Bone marrow (tissue), 2 donors: ENCODE measurements around the gene TMEM63A.
"Not testable (repeated sequence)": the region's sequence is repeated elsewhere in the genome, so short reads cannot be mapped to it uniquely, and the experiment has no call there.

Source experiments
- DNase-seq, 2 donors: peaks; one replicate each; lab custom pipeline; 2025; lab: John Stamatoyannopoulos, UW

TMEM63A gene

DNA sequence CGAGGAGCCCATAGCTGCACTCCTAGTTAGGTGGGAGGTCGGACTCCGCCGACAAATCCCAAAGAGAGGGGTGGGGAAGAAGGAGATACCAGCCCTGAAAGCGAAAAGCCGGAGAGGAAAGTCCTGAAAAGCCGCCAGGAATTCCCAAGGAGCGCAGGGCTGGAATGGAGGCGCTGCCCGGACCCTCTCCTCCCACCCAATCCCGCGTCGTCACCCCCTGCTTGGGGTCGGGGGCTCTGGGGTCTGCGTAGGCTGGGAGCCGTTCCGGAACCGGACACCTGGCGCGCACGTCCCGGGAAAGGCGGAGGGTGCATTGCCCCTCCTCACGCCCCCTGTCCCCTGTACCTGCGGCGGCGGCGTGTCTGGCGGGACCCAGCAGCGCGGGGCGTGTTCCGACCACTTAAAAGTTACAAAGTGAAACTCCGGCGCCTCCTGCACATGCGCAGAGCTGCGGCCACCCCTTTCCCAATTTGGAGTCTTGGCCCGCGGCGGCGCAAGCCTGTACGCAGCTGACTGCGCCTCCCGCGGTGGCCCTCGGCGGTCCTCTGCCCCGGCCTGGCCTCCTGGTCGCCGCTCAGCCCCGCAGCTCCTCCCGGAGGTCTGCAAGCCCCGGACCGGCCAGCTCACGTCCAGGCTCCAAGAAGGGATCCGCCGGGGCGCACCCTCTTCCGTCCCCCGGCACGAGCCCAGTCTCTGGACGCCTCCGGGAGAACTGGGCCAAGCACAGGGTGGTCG, at the start of gene TMEM63A:
Gene TMEM63A (minus strand): TSS at position 422 of the 735 bp plus-strand sequence. CDS start 4,800 bp downstream, outside the sequence.
- peak; percentile 73 to 87 for DNase-seq

- DNase-seq: no peak
Observed at GRCh38 chr1:225931270-225932136, 49.3 kb upstream of the TMEM63A start.

DNA sequence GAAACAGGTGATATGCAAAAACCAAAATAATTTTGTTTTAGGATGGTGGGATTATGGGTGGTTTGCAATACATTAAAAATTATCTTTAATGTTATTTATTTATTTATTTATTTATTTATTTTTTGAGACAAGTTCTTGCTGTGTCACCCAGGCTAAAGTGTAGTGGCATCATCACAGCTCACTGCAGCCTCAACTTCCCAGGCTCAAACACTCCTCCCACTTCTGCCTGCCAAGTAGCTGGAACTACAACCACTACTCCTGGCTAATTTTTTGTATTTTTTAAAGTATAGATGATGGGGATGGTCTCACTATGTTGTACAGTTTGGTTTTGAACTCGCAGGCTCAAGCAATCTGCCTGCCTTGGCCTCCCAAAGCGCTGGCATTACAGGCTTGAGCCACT, 48.4 kb upstream of the TMEM63A start:
- no peak for DNase-seq

- DNase-seq: not testable (repeated sequence)
Observed at GRCh38 chr1:225929462-225929861, 47.3 kb upstream of the TMEM63A start.

- DNase-seq: peak in 1 of 2 donors; percentile 7
Observed at GRCh38 chr1:225928186-225929175, 46.3 kb upstream of the TMEM63A start.

DNA sequence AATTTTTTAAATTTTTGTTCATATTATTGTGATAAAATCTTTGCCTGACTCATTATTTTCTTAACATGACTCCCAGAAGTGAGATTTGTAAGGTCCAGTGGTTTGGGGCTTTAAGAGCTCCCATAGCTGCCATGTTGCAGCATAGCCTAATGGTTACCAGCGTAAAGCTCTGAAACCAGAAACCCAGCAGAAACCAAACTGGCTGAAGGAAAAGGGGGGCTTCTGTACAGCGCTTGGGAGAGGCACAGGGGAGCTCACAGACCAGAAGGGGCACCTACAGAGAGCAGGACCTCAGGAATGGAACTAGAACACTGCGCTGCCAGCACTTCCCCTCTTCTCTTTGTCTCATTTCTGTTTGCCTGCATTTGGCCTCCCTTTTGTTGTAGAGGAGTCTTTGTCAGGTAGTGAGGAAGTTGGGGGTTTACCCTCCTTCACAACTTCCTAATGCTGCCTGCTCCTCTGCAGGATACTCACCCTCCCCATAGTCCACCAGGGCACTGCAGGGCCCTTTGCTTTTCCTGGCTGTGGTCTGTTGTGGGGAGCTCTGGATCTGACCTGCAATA, 44.5 kb upstream of the TMEM63A start:
- DNase-seq: no peak

- peak; percentile 83 to 92 for DNase-seq
Observed at GRCh38 chr1:225923692-225924555, 41.7 kb upstream of the TMEM63A start, which contains the start of gene PYCR2. Gene PYCR2 (minus strand): TSS chr1:225924250. CDS start chr1:225924110, 140 bp downstream.

GRCh38 chr1:225923381-225923691, 41.2 kb upstream of the TMEM63A start:
- no peak for DNase-seq

GRCh38 chr1:225921734-225922709, 39.8 kb upstream of the TMEM63A start:
- DNase-seq: no peak

DNA sequence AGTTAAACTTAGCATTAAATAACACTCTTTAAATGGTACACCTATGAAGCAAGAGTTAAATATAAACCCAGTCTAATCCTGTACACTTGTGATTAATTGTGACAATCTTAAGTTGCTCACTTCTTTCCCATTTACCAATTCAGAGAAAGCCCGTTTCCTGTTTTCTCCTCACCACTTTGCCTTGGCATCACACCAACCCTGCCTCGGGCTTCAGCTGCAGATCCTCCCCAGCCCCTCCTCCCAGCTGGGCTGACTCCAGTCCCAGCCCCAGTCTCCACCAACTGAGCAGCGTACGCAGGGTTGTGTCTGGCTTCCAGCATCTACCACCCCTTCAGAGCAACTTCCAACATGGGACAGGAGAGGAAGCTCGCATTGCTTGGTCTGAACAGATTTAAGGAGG, 37.7 kb upstream of the TMEM63A start:
- DNase-seq: peak; percentile 5 to 86

DNA sequence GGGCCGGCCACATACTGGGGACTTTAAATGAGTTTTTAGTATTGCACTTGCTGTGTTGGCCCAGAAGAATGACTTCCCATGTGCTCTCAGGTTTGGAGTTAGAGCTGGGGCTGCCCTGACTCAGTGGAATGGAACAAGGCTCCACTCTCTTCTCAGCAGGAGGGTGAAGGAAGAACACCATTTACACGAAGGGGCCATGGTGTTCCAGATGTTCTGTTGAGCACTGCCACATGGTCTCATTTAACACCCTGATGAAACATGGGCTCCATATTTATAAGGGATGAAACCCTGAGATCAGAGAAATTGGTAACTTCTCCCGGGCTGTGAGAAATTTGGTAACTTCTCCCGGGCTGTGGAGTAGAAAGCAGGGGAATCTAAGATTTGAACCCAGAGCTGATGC, 36.1 kb upstream of the TMEM63A start:
- no peak for DNase-seq

DNA sequence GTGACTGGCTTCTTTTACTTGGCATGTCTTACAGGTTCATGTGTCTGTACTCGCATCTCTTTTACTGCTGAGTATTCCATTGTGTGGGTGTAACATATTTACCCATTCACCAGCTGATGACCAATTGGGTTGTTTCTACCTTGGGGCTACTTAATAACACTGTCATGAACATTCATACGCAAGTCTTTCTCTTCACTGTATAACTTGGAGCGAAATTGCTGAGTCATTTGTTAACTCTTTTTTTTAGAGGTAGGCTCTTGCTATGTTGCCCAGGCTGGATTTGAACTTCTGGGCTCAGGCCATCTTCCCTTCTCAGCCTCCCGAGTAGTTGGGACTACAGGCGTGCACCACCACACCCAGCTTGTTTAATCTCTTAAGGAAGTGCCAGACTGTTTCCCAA, 35.4 kb upstream of the TMEM63A start:
- DNase-seq: no peak

GRCh38 chr1:225917101-225917500, 34.9 kb upstream of the TMEM63A start:
- no peak for DNase-seq

DNA sequence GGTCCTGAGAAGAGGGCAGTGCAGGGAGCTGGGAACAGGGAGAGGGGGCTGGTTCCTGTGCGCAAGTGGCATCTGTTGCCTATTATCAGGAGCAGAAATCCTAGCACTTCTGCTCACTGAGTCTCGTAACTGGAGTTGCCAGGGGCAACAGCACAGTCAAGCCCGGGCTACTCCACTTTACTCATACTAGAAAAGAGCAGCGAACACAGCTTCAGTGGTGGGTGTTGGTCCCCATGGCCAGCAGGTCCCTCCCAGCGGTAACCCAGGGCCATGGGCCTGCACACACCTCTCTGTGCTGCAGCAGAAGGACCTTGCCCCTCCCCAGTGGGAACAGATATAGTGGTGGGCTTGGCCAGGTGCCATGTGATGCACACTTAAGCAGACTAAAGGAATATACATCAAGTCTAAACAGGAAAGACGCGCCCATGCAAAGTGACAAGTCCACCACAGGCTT, 33.4 kb upstream of the TMEM63A start:
- DNase-seq: no peak

GRCh38 chr1:225914947-225915346, 32.8 kb upstream of the TMEM63A start:
- DNase-seq: no peak

GRCh38 chr1:225914391-225914790, 32.2 kb upstream of the TMEM63A start:
- DNase-seq: no peak

DNA sequence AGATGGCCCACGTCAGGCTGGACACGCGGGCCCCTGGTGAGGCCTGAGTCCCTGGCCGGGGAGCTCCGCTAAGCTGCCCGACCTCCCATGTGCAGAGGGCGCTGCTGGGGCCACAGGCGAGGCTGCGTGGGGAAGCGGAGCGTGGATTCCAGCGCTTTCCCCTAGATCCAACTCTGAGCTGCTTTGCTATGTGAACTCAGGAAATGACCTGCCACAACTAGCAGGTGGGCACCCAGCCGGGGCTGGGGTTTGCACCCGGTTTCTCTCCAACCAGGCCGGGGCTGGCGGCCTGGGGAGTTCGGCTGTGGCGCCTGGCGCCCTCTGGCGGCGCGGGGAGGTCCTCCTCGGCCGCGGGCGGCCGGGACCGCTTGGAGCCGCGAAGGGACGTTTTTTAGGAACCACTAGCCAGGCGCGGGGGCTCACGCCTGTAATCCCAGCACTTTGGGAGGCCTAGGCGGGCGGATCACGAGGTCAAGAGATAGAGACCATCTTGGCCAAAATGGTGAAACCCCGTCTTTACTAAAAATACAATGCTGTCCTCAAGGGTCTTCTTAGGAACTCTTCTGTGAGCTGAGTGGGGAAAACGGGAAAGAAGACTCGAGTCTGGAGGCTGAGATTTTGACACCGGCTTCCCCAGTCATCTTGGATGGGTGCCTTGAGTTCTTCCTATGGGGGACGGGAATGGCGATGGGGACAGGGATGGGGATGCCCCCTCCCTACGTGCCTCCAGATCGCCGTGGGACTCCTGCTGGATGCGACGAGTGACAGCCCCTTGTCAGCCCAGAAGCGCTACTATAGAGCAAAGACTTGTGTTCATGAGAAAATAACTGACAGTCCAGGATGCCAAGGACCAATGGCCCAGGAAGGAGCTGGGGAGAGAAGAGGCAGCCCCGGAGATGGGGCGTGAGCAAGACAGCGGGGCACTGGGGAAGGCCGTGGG, 29.3 kb upstream of the TMEM63A start:
- peak in 1 of 2 donors; percentile 16 for DNase-seq

- no peak for DNase-seq
Observed at GRCh38 chr1:225909477-225909876, 27.3 kb upstream of the TMEM63A start.
